Liver (tissue), 3 donors: ENCODE data around the gene TEX19.

Source experiments
- CTCF ChIP-seq: fragments of 150-350 bp; IDR thresholded peaks from 2 replicates; pipeline ENCODE4 v1.5.1; 2017; ENCODE audit warnings: improper control_type of control experiment, low read depth, low read length; ENCODE audit not compliant: missing input control
- GABPA ChIP-seq, 2 donors: IDR thresholded peaks in 1 of 2; conservative IDR thresholded peaks in 1 of 2; 2 replicates each; pipeline ENCODE4 v1.6.1; 2016; ENCODE audit warnings: antibody characterized with exemption in 2 of 2, mild to moderate bottlenecking in 1 of 2, moderate library complexity in 1 of 2
- JUND ChIP-seq, 2 donors: IDR thresholded peaks; 2 replicates each; pipeline ENCODE4 v1.6.1; 2016; ENCODE audit warnings: antibody characterized with exemption in 2 of 2
- MAX ChIP-seq: IDR thresholded peaks from 2 replicates; pipeline ENCODE4 v1.6.1; 2016; ENCODE audit warnings: antibody characterized with exemption
- RAD21 ChIP-seq, 2 donors: IDR thresholded peaks; 2 replicates each; pipeline ENCODE4 v1.6.1; 2016; ENCODE audit warnings: antibody characterized with exemption in 2 of 2, mild to moderate bottlenecking in 2 of 2
- REST ChIP-seq: IDR thresholded peaks from 2 replicates; pipeline ENCODE4 v1.6.1; 2016; ENCODE audit warnings: antibody characterized with exemption, mild to moderate bottlenecking
- SP1 ChIP-seq: IDR thresholded peaks from 2 replicates; pipeline ENCODE4 v1.6.1; 2018; ENCODE audit warnings: antibody characterized with exemption, mild to moderate bottlenecking
- TAF1 ChIP-seq: conservative IDR thresholded peaks from 2 replicates; pipeline ENCODE4 v1.6.1; 2016; ENCODE audit warnings: antibody characterized with exemption, mild to moderate bottlenecking
- YY1 ChIP-seq: IDR thresholded peaks from 2 replicates; pipeline ENCODE4 v1.6.1; 2016; ENCODE audit warnings: antibody characterized with exemption, mild to moderate bottlenecking
- ZBTB33 ChIP-seq: IDR thresholded peaks from 2 replicates; pipeline ENCODE4 v1.6.1; 2016; ENCODE audit warnings: antibody characterized with exemption
- donor health status: healthy.
- donor health status: healthy.

GRCh38 chr17:82388922-82389283 is 29.9 kb downstream of the TEX19 start:
- TF ChIP-seq CTCF = no peak
- TF ChIP-seq MAX = no peak
- TF ChIP-seq YY1 = no peak
- no peak for TF ChIP-seq RAD21 (IDR thresholded peaks at IDR 0.05)
- TF ChIP-seq SP1 = no peak
- no peak for TF ChIP-seq JUND (IDR thresholded peaks at IDR 0.05)
- no peak for TF ChIP-seq ZBTB33
- TF ChIP-seq REST = no peak
- no peak for TF ChIP-seq GABPA (IDR thresholded peaks at IDR 0.05 in 1 of 2, conservative IDR thresholded peaks at IDR 0.05 in 1 of 2)
- no peak for TF ChIP-seq TAF1
